ENCODE measurements around the gene PRKCD. TPM values are rescaled to one million over a fixed set of nuclear protein-coding genes. Genes with fewer than 3 reads are reported as not detected.

Gene PRKCD
- total RNA-seq, 1 experiment from 2014 or later, result 19.2 TPM

DNA sequence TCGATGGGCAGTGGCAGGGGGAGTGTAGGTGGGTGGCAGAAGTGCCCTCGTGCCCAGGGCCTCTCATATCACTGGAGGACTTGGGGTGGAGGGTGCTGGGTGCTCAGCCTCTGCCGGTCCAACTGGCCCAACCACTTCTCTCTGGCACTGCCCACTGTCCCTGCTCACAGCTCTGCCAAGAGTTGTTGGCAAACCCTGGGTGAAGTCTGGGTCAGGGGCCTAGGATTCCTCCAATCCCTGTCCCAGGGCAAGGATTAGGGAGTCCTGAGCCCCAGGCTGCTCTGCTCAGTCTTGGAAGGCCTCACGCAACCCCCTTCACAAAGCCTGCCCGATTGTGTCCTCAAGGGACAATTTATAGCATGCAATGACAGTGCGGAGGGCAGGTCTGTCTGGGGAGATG, 5.2 kb upstream of the PRKCD start (continued):
- TF ChIP-seq, protein P1, sequence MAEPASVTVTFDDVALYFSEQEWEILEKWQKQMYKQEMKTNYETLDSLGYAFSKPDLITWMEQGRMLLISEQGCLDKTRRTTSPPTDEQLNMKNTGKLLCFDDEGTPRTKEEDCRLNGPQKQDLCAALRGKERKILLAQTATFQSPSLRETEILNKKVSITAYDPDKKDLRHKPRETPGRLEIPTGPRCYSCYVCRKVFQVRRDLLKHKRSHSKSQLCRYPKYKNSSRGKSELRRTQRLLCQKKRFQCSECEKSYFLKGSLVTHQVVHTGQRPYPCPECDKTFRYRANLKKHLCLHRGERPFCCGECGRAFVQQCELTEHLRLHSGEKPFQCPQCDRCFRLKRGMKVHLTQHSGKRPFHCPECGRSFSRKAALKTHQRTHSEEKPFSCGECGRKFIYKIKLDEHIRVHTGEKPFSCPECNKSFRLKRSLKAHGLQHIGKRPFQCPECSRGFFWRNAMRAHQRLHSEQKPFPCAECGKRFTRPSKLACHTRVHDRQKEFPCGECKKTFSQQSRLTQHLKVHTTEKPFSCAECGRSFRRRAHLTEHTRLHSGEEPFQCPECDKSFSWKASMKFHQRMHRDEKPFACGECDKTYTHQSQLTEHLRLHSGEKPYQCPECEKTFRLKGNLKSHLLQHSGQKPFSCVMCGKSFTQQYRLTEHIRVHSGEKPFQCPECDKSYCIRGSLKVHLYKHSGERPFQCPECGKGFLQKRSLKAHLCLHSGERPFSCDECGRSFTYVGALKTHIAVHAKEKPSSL (CRISPR knock-in tag; conservative IDR thresholded peaks at IDR 0.05), result no peak
- TF ChIP-seq NFE2L1 (CRISPR knock-in tag; IDR thresholded peaks at IDR 0.05) (no peak), NR2C2 (CRISPR knock-in tag; IDR thresholded peaks at IDR 0.05) (no peak), ZNF219 (CRISPR knock-in tag; IDR thresholded peaks at IDR 0.05; ENCODE audit: borderline replicate concordance) (no peak), CREM (CRISPR knock-in tag; IDR thresholded peaks at IDR 0.05) (no peak), ZNF396 (CRISPR knock-in tag; IDR thresholded peaks at IDR 0.05; ENCODE audit: borderline replicate concordance) (no peak), HMGA2 (CRISPR knock-in tag; IDR thresholded peaks at IDR 0.05) (no peak), EMX1 (CRISPR knock-in tag; IDR thresholded peaks at IDR 0.05) (no peak), OVOL2 (CRISPR knock-in tag; IDR thresholded peaks at IDR 0.05; ENCODE audit: borderline replicate concordance) (no peak), FOXK1 (CRISPR knock-in tag; IDR thresholded peaks at IDR 0.05) (no peak)
- TF ChIP-seq, protein P2, sequence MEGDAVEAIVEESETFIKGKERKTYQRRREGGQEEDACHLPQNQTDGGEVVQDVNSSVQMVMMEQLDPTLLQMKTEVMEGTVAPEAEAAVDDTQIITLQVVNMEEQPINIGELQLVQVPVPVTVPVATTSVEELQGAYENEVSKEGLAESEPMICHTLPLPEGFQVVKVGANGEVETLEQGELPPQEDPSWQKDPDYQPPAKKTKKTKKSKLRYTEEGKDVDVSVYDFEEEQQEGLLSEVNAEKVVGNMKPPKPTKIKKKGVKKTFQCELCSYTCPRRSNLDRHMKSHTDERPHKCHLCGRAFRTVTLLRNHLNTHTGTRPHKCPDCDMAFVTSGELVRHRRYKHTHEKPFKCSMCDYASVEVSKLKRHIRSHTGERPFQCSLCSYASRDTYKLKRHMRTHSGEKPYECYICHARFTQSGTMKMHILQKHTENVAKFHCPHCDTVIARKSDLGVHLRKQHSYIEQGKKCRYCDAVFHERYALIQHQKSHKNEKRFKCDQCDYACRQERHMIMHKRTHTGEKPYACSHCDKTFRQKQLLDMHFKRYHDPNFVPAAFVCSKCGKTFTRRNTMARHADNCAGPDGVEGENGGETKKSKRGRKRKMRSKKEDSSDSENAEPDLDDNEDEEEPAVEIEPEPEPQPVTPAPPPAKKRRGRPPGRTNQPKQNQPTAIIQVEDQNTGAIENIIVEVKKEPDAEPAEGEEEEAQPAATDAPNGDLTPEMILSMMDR (IDR thresholded peaks at IDR 0.05), result no peak
- TF ChIP-seq, protein P3, sequence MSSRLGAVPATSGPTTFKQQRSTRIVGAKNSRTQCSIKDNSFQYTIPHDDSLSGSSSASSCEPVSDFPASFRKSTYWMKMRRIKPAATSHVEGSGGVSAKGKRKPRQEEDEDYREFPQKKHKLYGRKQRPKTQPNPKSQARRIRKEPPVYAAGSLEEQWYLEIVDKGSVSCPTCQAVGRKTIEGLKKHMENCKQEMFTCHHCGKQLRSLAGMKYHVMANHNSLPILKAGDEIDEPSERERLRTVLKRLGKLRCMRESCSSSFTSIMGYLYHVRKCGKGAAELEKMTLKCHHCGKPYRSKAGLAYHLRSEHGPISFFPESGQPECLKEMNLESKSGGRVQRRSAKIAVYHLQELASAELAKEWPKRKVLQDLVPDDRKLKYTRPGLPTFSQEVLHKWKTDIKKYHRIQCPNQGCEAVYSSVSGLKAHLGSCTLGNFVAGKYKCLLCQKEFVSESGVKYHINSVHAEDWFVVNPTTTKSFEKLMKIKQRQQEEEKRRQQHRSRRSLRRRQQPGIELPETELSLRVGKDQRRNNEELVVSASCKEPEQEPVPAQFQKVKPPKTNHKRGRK (CRISPR knock-in tag; IDR thresholded peaks at IDR 0.05; ENCODE audit: borderline replicate concordance), result no peak
- TF ChIP-seq, protein P4, sequence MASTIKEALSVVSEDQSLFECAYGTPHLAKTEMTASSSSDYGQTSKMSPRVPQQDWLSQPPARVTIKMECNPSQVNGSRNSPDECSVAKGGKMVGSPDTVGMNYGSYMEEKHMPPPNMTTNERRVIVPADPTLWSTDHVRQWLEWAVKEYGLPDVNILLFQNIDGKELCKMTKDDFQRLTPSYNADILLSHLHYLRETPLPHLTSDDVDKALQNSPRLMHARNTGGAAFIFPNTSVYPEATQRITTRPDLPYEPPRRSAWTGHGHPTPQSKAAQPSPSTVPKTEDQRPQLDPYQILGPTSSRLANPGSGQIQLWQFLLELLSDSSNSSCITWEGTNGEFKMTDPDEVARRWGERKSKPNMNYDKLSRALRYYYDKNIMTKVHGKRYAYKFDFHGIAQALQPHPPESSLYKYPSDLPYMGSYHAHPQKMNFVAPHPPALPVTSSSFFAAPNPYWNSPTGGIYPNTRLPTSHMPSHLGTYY (CRISPR knock-in tag; IDR thresholded peaks at IDR 0.05), result no peak
- TF ChIP-seq, protein P5, sequence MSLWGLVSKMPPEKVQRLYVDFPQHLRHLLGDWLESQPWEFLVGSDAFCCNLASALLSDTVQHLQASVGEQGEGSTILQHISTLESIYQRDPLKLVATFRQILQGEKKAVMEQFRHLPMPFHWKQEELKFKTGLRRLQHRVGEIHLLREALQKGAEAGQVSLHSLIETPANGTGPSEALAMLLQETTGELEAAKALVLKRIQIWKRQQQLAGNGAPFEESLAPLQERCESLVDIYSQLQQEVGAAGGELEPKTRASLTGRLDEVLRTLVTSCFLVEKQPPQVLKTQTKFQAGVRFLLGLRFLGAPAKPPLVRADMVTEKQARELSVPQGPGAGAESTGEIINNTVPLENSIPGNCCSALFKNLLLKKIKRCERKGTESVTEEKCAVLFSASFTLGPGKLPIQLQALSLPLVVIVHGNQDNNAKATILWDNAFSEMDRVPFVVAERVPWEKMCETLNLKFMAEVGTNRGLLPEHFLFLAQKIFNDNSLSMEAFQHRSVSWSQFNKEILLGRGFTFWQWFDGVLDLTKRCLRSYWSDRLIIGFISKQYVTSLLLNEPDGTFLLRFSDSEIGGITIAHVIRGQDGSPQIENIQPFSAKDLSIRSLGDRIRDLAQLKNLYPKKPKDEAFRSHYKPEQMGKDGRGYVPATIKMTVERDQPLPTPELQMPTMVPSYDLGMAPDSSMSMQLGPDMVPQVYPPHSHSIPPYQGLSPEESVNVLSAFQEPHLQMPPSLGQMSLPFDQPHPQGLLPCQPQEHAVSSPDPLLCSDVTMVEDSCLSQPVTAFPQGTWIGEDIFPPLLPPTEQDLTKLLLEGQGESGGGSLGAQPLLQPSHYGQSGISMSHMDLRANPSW (CRISPR knock-in tag; conservative IDR thresholded peaks at IDR 0.05; ENCODE audit: low read depth), result no peak
- TF ChIP-seq, protein P6, sequence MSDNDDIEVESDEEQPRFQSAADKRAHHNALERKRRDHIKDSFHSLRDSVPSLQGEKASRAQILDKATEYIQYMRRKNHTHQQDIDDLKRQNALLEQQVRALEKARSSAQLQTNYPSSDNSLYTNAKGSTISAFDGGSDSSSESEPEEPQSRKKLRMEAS (CRISPR knock-in tag; IDR thresholded peaks at IDR 0.05), result no peak

DNA sequence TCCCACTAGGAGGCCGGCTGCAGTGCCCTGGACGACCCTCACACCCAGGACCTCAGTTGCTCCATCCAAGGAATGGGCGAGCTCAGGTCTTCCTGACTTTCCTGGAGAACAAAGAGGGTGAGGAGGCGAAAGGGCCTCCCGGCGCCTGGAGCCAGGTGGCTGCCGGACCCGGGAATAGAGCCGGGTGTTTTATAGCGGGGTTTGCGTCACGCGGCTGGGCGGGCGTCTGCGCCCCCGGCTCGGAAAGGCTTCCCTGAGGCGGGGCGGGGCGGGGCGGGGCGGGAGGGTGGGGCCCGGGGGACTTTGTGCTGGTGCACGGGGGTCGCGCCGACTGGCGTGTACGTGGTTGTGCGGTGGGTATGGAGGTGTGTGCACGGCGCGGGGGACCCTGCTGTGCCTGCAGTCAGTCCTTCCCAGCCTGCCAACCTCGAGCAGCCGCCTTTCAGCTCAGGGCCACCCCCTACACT, 4.6 kb upstream of the PRKCD start:
- H3K9me3 Mint-ChIP-seq, result no peaks in the 10 kb centered on the region
- no peak for ATAC-seq
- H3K27me3 Mint-ChIP-seq (ENCODE audit: low read depth), result peaks cover 15% of the 10 kb centered on the region
- peak; percentile 60 for DNase-seq (ENCODE audit: low spot score)
- TF ChIP-seq, protein P7, sequence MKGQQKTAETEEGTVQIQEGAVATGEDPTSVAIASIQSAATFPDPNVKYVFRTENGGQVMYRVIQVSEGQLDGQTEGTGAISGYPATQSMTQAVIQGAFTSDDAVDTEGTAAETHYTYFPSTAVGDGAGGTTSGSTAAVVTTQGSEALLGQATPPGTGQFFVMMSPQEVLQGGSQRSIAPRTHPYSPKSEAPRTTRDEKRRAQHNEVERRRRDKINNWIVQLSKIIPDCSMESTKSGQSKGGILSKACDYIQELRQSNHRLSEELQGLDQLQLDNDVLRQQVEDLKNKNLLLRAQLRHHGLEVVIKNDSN (CRISPR knock-in tag; IDR thresholded peaks at IDR 0.05), result no peak
- TF ChIP-seq, protein P8, sequence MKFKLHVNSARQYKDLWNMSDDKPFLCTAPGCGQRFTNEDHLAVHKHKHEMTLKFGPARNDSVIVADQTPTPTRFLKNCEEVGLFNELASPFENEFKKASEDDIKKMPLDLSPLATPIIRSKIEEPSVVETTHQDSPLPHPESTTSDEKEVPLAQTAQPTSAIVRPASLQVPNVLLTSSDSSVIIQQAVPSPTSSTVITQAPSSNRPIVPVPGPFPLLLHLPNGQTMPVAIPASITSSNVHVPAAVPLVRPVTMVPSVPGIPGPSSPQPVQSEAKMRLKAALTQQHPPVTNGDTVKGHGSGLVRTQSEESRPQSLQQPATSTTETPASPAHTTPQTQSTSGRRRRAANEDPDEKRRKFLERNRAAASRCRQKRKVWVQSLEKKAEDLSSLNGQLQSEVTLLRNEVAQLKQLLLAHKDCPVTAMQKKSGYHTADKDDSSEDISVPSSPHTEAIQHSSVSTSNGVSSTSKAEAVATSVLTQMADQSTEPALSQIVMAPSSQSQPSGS (CRISPR knock-in tag; IDR thresholded peaks at IDR 0.05; ENCODE audit: borderline replicate concordance, low read depth), result no peak
- CTCF ChIA-PET, result interaction anchor here (0.6 to 3.7 kb wide), 10 partner anchors 12 to 498 kb away, joined by 3 to 12 read pairs (median 4); no protein-coding TSS in a partner anchor
- POLR2A ChIA-PET, result no interaction called here
- peak overlapping the region; percentile 49 for H3K4me3 Mint-ChIP-seq
- H3K27ac Mint-ChIP-seq, result no peak overlapping the region
- no peaks in the 10 kb centered on the region for H3K36me3 Mint-ChIP-seq
- peaks cover 28% of the 10 kb centered on the region for H3K4me1 Mint-ChIP-seq
